A549 (cell line): Measurements from ENCODE around the gene FSHR. TPM values are rescaled to one million over a fixed set of nuclear protein-coding genes. Genes with fewer than 3 reads are reported as not detected.

Experiments used
- ATAC-seq, 2 experiments: fragments of 200-7000 bp in 1 of 2; fragments of >200 bp in 1 of 2; cut with Nextera tagmentation in 1 of 2; cut with Tn5 transposase in 1 of 2; 3 replicates each; pipeline versions ENCODE4 v1.8.0 to v1.9.1; 2018 to 2020; ENCODE audit warnings: mild to moderate bottlenecking in 1 of 2, moderate library complexity in 1 of 2
- CTCF ChIA-PET: fragments of 300-600 bp; sonication (Branson Sonifier 250); formaldehyde crosslinking; extraction: SDS; loops from one replicate; lab custom pipeline; 2021; ENCODE audit warnings: antibody characterized with exemption, inconsistent platforms; lab: Yijun Ruan, JAX
- POLR2A ChIA-PET: fragments of 350-600 bp; formaldehyde crosslinking; extraction: SDS; loops from one replicate; lab custom pipeline; 2021; ENCODE audit warnings: antibody characterized with exemption, inconsistent platforms; lab: Yijun Ruan, JAX
- DNase-seq, 2 experiments: peaks; one replicate each; pipeline versions ENCODE4 v3.0.0 to v3.0.0-alpha.2; 2011 to 2016; ENCODE audit warnings: low read depth in 1 of 2, low spot score in 1 of 2
- FAIRE-seq: peaks from 2 replicates; lab custom pipeline; 2011; peaks lifted over from hg19 to GRCh38; lab: Jason Lieb, UNC
- H3K27ac ChIP-seq, 2 experiments: fragments of >200 bp; sonication (Bioruptor Twin); formaldehyde crosslinking; 3 replicates each; pipeline ENCODE4 v1.5.1; 2016 to 2017
- H3K4me1 ChIP-seq: fragments of >200 bp; sonication (Bioruptor Twin); formaldehyde crosslinking; 3 replicates; pipeline ENCODE4 v1.6.1; 2016
- H3K4me2 ChIP-seq: fragments of >200 bp; sonication (Bioruptor Twin); formaldehyde crosslinking; 3 replicates; pipeline ENCODE4 v1.6.1; 2016
- H3K4me3 ChIP-seq: fragments of >200 bp; sonication (Bioruptor Twin); formaldehyde crosslinking; 3 replicates; pipeline ENCODE4 v1.5.1; 2016
- H3K9me3 ChIP-seq: fragments of >200 bp; sonication (Bioruptor Twin); formaldehyde crosslinking; 3 replicates; pipeline ENCODE4 v1.6.1; 2016
- BHLHE40 ChIP-seq: IDR thresholded peaks from 2 replicates; pipeline ENCODE4 v1.6.1; 2012; ENCODE audit warnings: low read depth, low read length, inconsistent platforms
- CBX2 ChIP-seq: fragments of 200-600 bp; sonication (generic); IDR thresholded peaks from 2 replicates; pipeline ENCODE4 v1.6.1; 2016; ENCODE audit warnings: low read depth, mild to moderate bottlenecking, borderline replicate concordance
- CBX8 ChIP-seq: fragments of 200-600 bp; sonication (generic); IDR thresholded peaks from 2 replicates; pipeline ENCODE4 v1.6.1; 2016
- CHD4 ChIP-seq: fragments of 200-600 bp; sonication (generic); IDR thresholded peaks from 2 replicates; pipeline ENCODE4 v1.6.1; 2016; ENCODE audit warnings: antibody characterized with exemption, mild to moderate bottlenecking, borderline replicate concordance
- EHMT2 ChIP-seq: fragments of 200-600 bp; sonication (generic); IDR thresholded peaks from 2 replicates; pipeline ENCODE4 v1.6.1; 2016; ENCODE audit warnings: antibody characterized with exemption, low read depth, mild to moderate bottlenecking, moderate library complexity
- EP300 ChIP-seq, 2 experiments: fragments of >200 bp; sonication (Bioruptor Twin); formaldehyde crosslinking; IDR thresholded peaks; 2 replicates in 1 of 2; 3 replicates in 1 of 2; pipeline ENCODE4 v1.6.1; 2016 to 2017
- FOSL2 ChIP-seq, 2 experiments: fragments of 450-650 bp in 1 of 2; fragments of >200 bp in 1 of 2; sonication (Bioruptor Twin) in 1 of 2; formaldehyde crosslinking; IDR thresholded peaks; 2 replicates each; pipeline versions ENCODE4 v1.5.0 to v1.6.1; 2016 to 2020; ENCODE audit warnings: mild to moderate bottlenecking in 1 of 2, moderate library complexity in 1 of 2
- GATA3 ChIP-seq: IDR thresholded peaks from 2 replicates; pipeline ENCODE4 v1.6.1; 2012; ENCODE audit warnings: borderline replicate concordance
- HOXA7 ChIP-seq: fragments of 250-450 bp; sonication (Bioruptor Pico); IDR thresholded peaks from 2 replicates; pipeline ENCODE4 v1.5.0; 2020; ENCODE audit warnings: mild to moderate bottlenecking, moderate library complexity
- HOXB5 ChIP-seq: fragments of 250-450 bp; sonication (Bioruptor Pico); IDR thresholded peaks from 2 replicates; pipeline ENCODE4 v1.5.0; 2020; ENCODE audit warnings: mild to moderate bottlenecking, moderate library complexity
- JUN ChIP-seq, 2 experiments: fragments of >200 bp; sonication (Bioruptor Twin); formaldehyde crosslinking; IDR thresholded peaks; 2 replicates in 1 of 2; 3 replicates in 1 of 2; pipeline ENCODE4 v1.6.1; 2016 to 2017
- KDM5A ChIP-seq: fragments of 200-600 bp; sonication (generic); IDR thresholded peaks from 2 replicates; pipeline ENCODE4 v1.6.1; 2016; ENCODE audit warnings: antibody characterized with exemption, mild to moderate bottlenecking
- MAZ ChIP-seq: fragments of 150-350 bp; IDR thresholded peaks from 2 replicates; pipeline ENCODE4 v1.6.1; 2014; ENCODE audit warnings: antibody characterized with exemption, low read depth, low read length, borderline replicate concordance
- MYC ChIP-seq: IDR thresholded peaks from 2 replicates; pipeline ENCODE4 v1.6.1; 2012; ENCODE audit warnings: mild to moderate bottlenecking, inconsistent platforms, low read length, improper control_type of control experiment, borderline replicate concordance
- POLR2A ChIP-seq: IDR thresholded peaks from 2 replicates; pipeline ENCODE4 v1.6.1; 2012; ENCODE audit warnings: mild to moderate bottlenecking, low read length
- POLR2AphosphoS2 ChIP-seq: conservative IDR thresholded peaks from 2 replicates; pipeline ENCODE4 v1.6.1; 2012; ENCODE audit warnings: low read length, improper control_type of control experiment, inconsistent platforms
- RAD21 ChIP-seq, 2 experiments: fragments of >200 bp in 1 of 2; sonication (Bioruptor Twin) in 1 of 2; formaldehyde crosslinking in 1 of 2; IDR thresholded peaks in 1 of 2; conservative IDR thresholded peaks in 1 of 2; 2 replicates in 1 of 2; 3 replicates in 1 of 2; pipeline ENCODE4 v1.6.1; 2012 to 2018; ENCODE audit warnings: inconsistent platforms in 1 of 2
- RFX5 ChIP-seq: fragments of 450-650 bp; IDR thresholded peaks from 2 replicates; pipeline ENCODE4 v1.7.1; 2014; ENCODE audit warnings: antibody characterized with exemption, mild to moderate bottlenecking, moderate library complexity
- SMC3 ChIP-seq: fragments of >200 bp; sonication (Bioruptor Twin); formaldehyde crosslinking; IDR thresholded peaks from 3 replicates; pipeline ENCODE4 v1.6.1; 2018; ENCODE audit warnings: inconsistent platforms
- TFCP2L1 ChIP-seq: fragments of 250-450 bp; sonication (Bioruptor Pico); IDR thresholded peaks from 2 replicates; pipeline ENCODE4 v1.5.0; 2021; ENCODE audit warnings: mild to moderate bottlenecking
- ZC3H11A ChIP-seq: fragments of 450-650 bp; IDR thresholded peaks from 2 replicates; pipeline ENCODE4 v1.6.1; 2014; ENCODE audit warnings: antibody characterized with exemption, mild to moderate bottlenecking
- WGBS: methylation state at CpG from one replicate; pipeline ENCODE4 v1.1.6; 2017; ENCODE audit errors: missing lambda C conversion rate; 5-methylcytosine and 5-hydroxymethylcytosine counted together
- polyA plus RNA-seq, 4 experiments: library from polyadenylated mRNA; depleted of rRNA in 3 of 4; stranded (reverse); fragments of >200 nt; fragmentation: RNase III in 1 of 4; extraction: RNeasy Plus Mini Kit Qiagen cat#74134 plus additional on column Dnase treatment in 1 of 4; gene quantifications; 2 replicates in 3 of 4; 3 replicates in 1 of 4; pipeline ENCODE4 v1.2.3, GENCODE V29; 2011 to 2017
- TF ChIP-seq, protein P1 (sequence below): fragments of 250-450 bp; sonication (Bioruptor Pico); IDR thresholded peaks from 2 replicates; pipeline ENCODE4 v1.5.0; 2020; ENCODE audit warnings: low read depth, mild to moderate bottlenecking, moderate library complexity
- TF ChIP-seq, protein P2 (sequence below): IDR thresholded peaks from 2 replicates; pipeline ENCODE4 v1.6.1; 2012
- TF ChIP-seq, protein P3 (sequence below): IDR thresholded peaks from 2 replicates; pipeline ENCODE4 v1.6.1; 2012; ENCODE audit warnings: low read depth, borderline replicate concordance
- TF ChIP-seq, protein P4 (sequence below): IDR thresholded peaks from 2 replicates; pipeline ENCODE4 v1.6.1; 2012
- TF ChIP-seq, protein P5 (sequence below): fragments of 200-600 bp; sonication (generic); IDR thresholded peaks from 2 replicates; pipeline ENCODE4 v1.6.1; 2016; ENCODE audit warnings: antibody characterized with exemption, mild to moderate bottlenecking, moderate library complexity
- TF ChIP-seq, protein P6 (sequence below): fragments of >200 bp; sonication (Bioruptor Twin); formaldehyde crosslinking; IDR thresholded peaks from 2 replicates; pipeline ENCODE4 v1.6.1; 2016

The FSHR gene
- polyA plus RNA-seq, 2 of the 4 experiments (the other 2 are of a cell fraction), result not detected

DNA sequence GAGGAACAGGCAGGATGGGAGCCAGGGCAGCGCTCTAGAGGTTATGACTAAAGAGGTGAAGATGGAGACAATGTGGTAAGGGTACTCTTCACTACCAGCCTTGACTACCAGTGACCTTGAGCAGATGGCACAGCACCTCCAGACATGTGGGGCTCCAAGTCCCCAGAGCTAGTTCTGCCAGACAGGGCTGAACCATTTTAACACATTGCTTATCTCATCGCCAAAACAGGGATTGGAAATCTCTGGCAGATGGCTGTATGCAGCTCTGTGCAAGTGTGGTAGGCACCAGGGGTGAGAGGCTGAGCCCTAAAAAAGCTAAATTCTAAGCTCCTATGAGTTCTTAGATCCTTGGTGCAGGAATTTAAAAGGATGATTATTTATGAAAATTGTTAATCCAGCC is 41.3 kb downstream of the FSHR start:
- no peak for FAIRE-seq

DNA sequence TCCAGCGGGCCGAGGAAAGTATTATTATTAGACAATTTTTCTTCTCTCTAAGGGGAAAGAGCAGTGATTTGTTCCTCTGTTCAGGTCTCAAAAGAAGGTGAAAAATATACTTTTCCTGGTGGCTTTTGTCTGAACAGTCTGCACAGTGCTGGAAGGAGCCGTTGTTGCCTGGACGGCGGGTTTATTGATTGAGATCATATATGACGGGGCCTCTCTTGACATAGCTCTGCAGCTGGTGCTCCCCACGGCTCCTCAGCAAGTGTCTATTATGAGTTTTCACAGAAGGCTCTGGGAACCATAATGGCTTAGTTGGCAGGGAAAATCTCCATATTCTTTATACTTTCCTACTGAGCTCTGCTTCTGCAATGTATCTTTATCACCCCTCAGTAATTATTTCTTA is 42.9 kb downstream of the FSHR start:
- no peak overlapping the region for H3K4me3 ChIP-seq
- no peaks in the 10 kb centered on the region for H3K9me3 ChIP-seq
- ATAC-seq (no peak), DNase-seq (no peak), FAIRE-seq (no peak)
- H3K27ac ChIP-seq, result no peak overlapping the region
- no peak for TF ChIP-seq EP300 (IDR thresholded peaks at IDR 0.05)
- H3K4me2 ChIP-seq, result no peak overlapping the region
- no peaks in the 10 kb centered on the region for H3K4me1 ChIP-seq
- 17% methylated on average over 7 of the region's 7 CpGs for WGBS
- ChIA-PET CTCF (interaction anchor here (1.4 kb wide), 1 partner anchor 14 kb away, joined by 3 read pairs; no protein-coding TSS in a partner anchor), POLR2A (no interaction called here)

More for the DNA sequence above, 41.3 kb downstream of the FSHR start:
- H3K9me3 ChIP-seq, result no peaks in the 10 kb centered on the region
- POLR2A ChIA-PET, result no interaction called here
- H3K4me1 ChIP-seq, result no peaks in the 10 kb centered on the region
- ATAC-seq (no peak), DNase-seq (no peak)
- no peak overlapping the region for H3K27ac ChIP-seq
- WGBS, result 6% methylated on average over 2 of the region's 2 CpGs
- TF ChIP-seq ZC3H11A, result no peak
- TF ChIP-seq HOXA7, result no peak
- no peak for TF ChIP-seq BHLHE40
- no peak for TF ChIP-seq RAD21 (conservative IDR thresholded peaks at IDR 0.05 in 1 of 2, IDR thresholded peaks at IDR 0.05 in 1 of 2)
- no peak for TF ChIP-seq POLR2A
- TF ChIP-seq, protein P1, sequence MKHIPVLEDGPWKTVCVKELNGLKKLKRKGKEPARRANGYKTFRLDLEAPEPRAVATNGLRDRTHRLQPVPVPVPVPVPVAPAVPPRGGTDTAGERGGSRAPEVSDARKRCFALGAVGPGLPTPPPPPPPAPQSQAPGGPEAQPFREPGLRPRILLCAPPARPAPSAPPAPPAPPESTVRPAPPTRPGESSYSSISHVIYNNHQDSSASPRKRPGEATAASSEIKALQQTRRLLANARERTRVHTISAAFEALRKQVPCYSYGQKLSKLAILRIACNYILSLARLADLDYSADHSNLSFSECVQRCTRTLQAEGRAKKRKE, result no peak
- no peak for TF ChIP-seq GATA3
- TF ChIP-seq HOXB5 (CRISPR knock-in tag), result no peak
- TF ChIP-seq CBX8, result no peak
- no peak for TF ChIP-seq RFX5
- no peak overlapping the region for H3K4me2 ChIP-seq
- H3K4me3 ChIP-seq, result no peak overlapping the region
- CTCF ChIA-PET, result no interaction called here

DNA sequence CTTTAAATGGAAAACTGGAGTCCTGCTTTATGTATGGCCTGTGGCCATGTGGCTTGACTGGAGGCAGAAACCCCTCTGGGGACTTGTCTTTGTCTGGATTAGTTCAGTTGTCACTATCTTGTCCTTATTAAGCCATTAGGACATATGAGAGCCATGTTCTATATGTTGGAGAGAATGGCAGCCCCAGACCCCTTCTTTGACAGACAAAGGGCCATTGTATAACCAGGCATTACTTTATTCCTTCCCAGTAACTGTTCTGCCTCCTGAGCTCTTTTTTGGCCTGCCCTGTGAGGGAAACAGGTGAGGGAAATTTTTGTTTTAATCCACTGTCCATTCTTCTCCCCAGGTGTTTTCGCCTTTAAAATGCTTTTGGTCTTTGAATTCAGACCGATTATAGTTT is 43.3 kb downstream of the FSHR start:
- TF ChIP-seq, protein P2, sequence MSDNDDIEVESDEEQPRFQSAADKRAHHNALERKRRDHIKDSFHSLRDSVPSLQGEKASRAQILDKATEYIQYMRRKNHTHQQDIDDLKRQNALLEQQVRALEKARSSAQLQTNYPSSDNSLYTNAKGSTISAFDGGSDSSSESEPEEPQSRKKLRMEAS, result no peak
- TF ChIP-seq, protein P3, sequence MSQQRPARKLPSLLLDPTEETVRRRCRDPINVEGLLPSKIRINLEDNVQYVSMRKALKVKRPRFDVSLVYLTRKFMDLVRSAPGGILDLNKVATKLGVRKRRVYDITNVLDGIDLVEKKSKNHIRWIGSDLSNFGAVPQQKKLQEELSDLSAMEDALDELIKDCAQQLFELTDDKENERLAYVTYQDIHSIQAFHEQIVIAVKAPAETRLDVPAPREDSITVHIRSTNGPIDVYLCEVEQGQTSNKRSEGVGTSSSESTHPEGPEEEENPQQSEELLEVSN, result no peak
- TF ChIP-seq SMC3 (no peak), EHMT2 (no peak), GATA3 (no peak), JUN (IDR thresholded peaks at IDR 0.05) (no peak), POLR2AphosphoS2 (no peak), KDM5A (no peak), CHD4 (no peak), TFCP2L1 (CRISPR knock-in tag) (no peak), ZC3H11A (no peak), MAZ (no peak), MYC (no peak), FOSL2 (IDR thresholded peaks at IDR 0.05) (no peak), FOSL2 (CRISPR knock-in tag; IDR thresholded peaks at IDR 0.05) (no peak), CBX2 (no peak)
- TF ChIP-seq, protein P4, sequence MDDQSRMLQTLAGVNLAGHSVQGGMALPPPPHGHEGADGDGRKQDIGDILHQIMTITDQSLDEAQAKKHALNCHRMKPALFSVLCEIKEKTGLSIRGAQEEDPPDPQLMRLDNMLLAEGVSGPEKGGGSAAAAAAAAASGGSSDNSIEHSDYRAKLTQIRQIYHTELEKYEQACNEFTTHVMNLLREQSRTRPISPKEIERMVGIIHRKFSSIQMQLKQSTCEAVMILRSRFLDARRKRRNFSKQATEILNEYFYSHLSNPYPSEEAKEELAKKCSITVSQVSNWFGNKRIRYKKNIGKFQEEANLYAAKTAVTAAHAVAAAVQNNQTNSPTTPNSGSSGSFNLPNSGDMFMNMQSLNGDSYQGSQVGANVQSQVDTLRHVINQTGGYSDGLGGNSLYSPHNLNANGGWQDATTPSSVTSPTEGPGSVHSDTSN, result no peak
- TF ChIP-seq, protein P5, sequence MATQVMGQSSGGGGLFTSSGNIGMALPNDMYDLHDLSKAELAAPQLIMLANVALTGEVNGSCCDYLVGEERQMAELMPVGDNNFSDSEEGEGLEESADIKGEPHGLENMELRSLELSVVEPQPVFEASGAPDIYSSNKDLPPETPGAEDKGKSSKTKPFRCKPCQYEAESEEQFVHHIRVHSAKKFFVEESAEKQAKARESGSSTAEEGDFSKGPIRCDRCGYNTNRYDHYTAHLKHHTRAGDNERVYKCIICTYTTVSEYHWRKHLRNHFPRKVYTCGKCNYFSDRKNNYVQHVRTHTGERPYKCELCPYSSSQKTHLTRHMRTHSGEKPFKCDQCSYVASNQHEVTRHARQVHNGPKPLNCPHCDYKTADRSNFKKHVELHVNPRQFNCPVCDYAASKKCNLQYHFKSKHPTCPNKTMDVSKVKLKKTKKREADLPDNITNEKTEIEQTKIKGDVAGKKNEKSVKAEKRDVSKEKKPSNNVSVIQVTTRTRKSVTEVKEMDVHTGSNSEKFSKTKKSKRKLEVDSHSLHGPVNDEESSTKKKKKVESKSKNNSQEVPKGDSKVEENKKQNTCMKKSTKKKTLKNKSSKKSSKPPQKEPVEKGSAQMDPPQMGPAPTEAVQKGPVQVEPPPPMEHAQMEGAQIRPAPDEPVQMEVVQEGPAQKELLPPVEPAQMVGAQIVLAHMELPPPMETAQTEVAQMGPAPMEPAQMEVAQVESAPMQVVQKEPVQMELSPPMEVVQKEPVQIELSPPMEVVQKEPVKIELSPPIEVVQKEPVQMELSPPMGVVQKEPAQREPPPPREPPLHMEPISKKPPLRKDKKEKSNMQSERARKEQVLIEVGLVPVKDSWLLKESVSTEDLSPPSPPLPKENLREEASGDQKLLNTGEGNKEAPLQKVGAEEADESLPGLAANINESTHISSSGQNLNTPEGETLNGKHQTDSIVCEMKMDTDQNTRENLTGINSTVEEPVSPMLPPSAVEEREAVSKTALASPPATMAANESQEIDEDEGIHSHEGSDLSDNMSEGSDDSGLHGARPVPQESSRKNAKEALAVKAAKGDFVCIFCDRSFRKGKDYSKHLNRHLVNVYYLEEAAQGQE, result no peak
- TF ChIP-seq, protein P6, sequence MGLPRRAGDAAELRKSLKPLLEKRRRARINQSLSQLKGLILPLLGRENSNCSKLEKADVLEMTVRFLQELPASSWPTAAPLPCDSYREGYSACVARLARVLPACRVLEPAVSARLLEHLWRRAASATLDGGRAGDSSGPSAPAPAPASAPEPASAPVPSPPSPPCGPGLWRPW, result no peak
- TF ChIP-seq, all 56 proteins: peak for 0

More for the DNA sequence above, 43.3 kb downstream of the FSHR start:
- ChIA-PET CTCF (interaction anchor here (1.4 kb wide), 1 partner anchor 15 kb away, joined by 3 read pairs; no protein-coding TSS in a partner anchor), POLR2A (no interaction called here)
- WGBS, result 1% methylated on average over 2 of the region's 2 CpGs
- Histone ChIP-seq H3K27ac (no peak overlapping the region), H3K4me3 (no peak overlapping the region), H3K4me1 (no peaks in the 10 kb centered on the region), H3K9me3 (no peaks in the 10 kb centered on the region), H3K4me2 (no peak overlapping the region)
- ATAC-seq, result no peak
- FAIRE-seq, result no peak
- no peak for DNase-seq
